ENCODE results near the gene PJVK. TPM values are rescaled to one million over a fixed set of nuclear protein-coding genes. Genes with fewer than 3 reads are reported as not detected.
"Not testable (repeated sequence)": the region's sequence is repeated elsewhere in the genome, so short reads cannot be mapped to it uniquely, and the experiment has no call there.

PJVK gene
- total RNA-seq, 1 donor from 2014 or later, result 7.4 TPM

DNA sequence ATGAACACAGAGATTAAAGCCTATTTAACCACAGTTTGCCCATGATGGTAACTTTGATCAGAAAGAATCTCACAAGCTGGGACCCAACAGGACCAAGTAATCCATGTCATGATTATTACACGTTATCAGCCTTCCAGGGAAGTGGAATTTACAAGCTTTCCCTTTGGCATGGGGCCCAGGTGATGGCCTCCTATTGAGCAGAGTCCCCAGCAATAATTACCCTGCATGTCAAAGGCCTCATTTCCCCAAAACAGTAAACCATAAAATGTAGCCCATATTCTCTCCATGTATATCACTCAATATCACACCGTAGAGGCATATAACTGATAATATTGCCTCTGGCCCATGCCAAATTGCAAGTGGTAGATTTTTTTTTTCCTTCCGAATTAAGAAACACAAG, 39.1 kb upstream of the PJVK start:
- DNase-seq (ENCODE audit: extremely low spot score, unreplicated experiment), result no peak
- peaks cover 7% of the 10 kb centered on the region for H3K27me3 Mint-ChIP-seq (ENCODE audit: unreplicated experiment)
- H3K4me3 Mint-ChIP-seq (ENCODE audit: unreplicated experiment), result peak overlapping the region; percentile 26
- TF ChIP-seq CTCF (IDR thresholded peaks at IDR 0.05), result no peak
- no peaks in the 10 kb centered on the region for H3K9me3 Mint-ChIP-seq (ENCODE audit: unreplicated experiment)
- peaks cover 25% of the 10 kb centered on the region for H3K4me1 Mint-ChIP-seq (ENCODE audit: unreplicated experiment)
- H3K36me3 Mint-ChIP-seq (ENCODE audit: unreplicated experiment), result no peaks in the 10 kb centered on the region
- no peak overlapping the region for H3K27ac Mint-ChIP-seq (ENCODE audit: unreplicated experiment)

- H3K4me3 Mint-ChIP-seq (ENCODE audit: unreplicated experiment); H3K9me3 Mint-ChIP-seq (ENCODE audit: unreplicated experiment): not testable (repeated sequence)
These were observed 38.7 kb upstream of the PJVK start for GRCh38 chr2:178412453-178412852.

DNA sequence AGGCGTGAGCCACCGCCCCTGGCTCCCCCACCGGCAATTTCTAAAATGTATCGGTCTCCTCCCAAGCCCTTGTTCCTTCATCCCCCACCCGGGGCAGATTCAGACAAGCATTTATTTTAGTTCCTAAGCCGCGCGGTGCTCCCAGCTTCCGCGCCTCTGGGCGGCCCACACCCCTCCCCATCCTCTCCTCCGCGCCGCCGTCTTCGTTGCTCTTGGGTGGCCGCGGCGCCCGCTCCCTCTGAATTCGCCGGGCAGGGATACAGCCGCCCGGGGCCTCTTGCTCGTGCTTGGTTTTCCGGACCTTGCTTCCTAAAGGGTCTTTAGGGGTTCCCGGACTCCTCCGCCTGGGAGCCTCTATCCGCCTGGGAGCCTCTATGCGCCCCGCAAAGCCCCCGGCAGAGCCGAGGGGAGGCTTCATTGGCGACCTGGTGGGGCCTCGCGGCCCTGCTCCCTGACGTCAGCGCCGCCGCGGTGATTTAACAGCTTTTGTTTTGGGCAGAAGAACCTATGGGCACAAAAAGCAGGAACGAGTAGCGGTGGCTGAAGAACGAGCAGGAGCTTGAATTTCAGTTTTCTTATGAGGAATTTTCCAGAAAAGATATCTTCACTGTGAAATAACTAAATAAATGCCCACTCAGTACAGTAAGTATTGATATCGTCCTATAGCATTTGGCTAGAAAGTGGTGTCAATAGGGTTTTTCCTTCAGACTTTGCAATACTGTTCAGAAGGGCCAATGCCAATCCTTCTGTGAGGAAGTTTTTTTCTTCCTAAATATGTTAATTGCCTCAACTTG, 37.5 kb upstream of the PJVK start:
- peak; percentile 90 for DNase-seq (ENCODE audit: extremely low spot score, unreplicated experiment)
- Mint-ChIP-seq H3K4me1 (ENCODE audit: unreplicated experiment) (peaks cover 25% of the 10 kb centered on the region), H3K4me3 (ENCODE audit: unreplicated experiment) (peak overlapping the region; percentile 88), H3K27me3 (ENCODE audit: unreplicated experiment) (peaks cover 7% of the 10 kb centered on the region), H3K27ac (ENCODE audit: unreplicated experiment) (peak overlapping the region; percentile 99), H3K36me3 (ENCODE audit: unreplicated experiment) (no peaks in the 10 kb centered on the region), H3K9me3 (ENCODE audit: unreplicated experiment) (no peaks in the 10 kb centered on the region)
- TF ChIP-seq CTCF (IDR thresholded peaks at IDR 0.05), result no peak

More at GRCh38 chr2:178412453-178412852, 38.7 kb upstream of the PJVK start:
- H3K36me3 Mint-ChIP-seq (ENCODE audit: unreplicated experiment); H3K27me3 Mint-ChIP-seq (ENCODE audit: unreplicated experiment); H3K27ac Mint-ChIP-seq (ENCODE audit: unreplicated experiment); DNase-seq (ENCODE audit: extremely low spot score, unreplicated experiment): not testable (repeated sequence)
- H3K4me1 Mint-ChIP-seq (ENCODE audit: unreplicated experiment), result peaks cover 25% of the 10 kb centered on the region

- Mint-ChIP-seq H3K4me3 (ENCODE audit: unreplicated experiment) (peak overlapping the region; percentile 88), H3K27ac (ENCODE audit: unreplicated experiment) (peak overlapping the region; percentile 99), H3K9me3 (ENCODE audit: unreplicated experiment) (no peaks in the 10 kb centered on the region), H3K4me1 (ENCODE audit: unreplicated experiment) (peaks cover 21% of the 10 kb centered on the region), H3K27me3 (ENCODE audit: unreplicated experiment) (peaks cover 7% of the 10 kb centered on the region), H3K36me3 (ENCODE audit: unreplicated experiment) (no peaks in the 10 kb centered on the region)
- DNase-seq (ENCODE audit: extremely low spot score, unreplicated experiment), result peak; percentile 95
- peak; percentile 95 for TF ChIP-seq CTCF (IDR thresholded peaks at IDR 0.05)
These were observed 36.6 kb upstream of the PJVK start for GRCh38 chr2:178414266-178415247.

DNA sequence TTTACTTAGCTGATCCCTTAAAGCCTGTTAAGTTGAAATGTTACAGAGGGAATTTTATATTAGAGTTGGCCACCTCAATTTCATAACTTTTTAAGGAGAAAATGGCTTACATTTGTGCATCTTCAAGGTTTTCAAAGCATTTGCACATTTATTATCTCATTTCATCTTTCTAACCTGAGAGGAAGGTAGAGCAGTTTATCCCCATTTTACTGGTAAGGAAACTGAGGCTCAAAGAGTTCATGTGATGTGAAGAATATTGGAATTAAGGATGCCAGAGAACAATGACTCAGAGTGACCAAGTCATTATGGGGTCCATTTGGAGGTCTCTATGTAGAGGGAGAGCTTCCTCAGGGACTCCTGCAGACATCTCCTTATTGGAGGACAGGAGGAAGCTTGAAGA, 35.2 kb upstream of the PJVK start:
- Mint-ChIP-seq H3K27me3 (ENCODE audit: unreplicated experiment) (no peaks in the 10 kb centered on the region), H3K4me1 (ENCODE audit: unreplicated experiment) (peaks cover 21% of the 10 kb centered on the region), H3K4me3 (ENCODE audit: unreplicated experiment) (no peak overlapping the region), H3K27ac (ENCODE audit: unreplicated experiment) (no peak overlapping the region), H3K9me3 (ENCODE audit: unreplicated experiment) (no peaks in the 10 kb centered on the region), H3K36me3 (ENCODE audit: unreplicated experiment) (peaks cover 2% of the 10 kb centered on the region)
- TF ChIP-seq CTCF (IDR thresholded peaks at IDR 0.05), result no peak
- DNase-seq (ENCODE audit: extremely low spot score, unreplicated experiment), result no peak
